HG03439 (cell line): ENCODE measurements around the gene CC2D1B.

Experiments
- ATAC-seq: cut with Tn5 transposase; IDR thresholded peaks from one replicate; pipeline ENCODE4 v1.9.1; 2021; ENCODE audit warnings: mild to moderate bottlenecking, moderate library complexity; ENCODE audit not compliant: unreplicated experiment

CC2D1B gene

DNA sequence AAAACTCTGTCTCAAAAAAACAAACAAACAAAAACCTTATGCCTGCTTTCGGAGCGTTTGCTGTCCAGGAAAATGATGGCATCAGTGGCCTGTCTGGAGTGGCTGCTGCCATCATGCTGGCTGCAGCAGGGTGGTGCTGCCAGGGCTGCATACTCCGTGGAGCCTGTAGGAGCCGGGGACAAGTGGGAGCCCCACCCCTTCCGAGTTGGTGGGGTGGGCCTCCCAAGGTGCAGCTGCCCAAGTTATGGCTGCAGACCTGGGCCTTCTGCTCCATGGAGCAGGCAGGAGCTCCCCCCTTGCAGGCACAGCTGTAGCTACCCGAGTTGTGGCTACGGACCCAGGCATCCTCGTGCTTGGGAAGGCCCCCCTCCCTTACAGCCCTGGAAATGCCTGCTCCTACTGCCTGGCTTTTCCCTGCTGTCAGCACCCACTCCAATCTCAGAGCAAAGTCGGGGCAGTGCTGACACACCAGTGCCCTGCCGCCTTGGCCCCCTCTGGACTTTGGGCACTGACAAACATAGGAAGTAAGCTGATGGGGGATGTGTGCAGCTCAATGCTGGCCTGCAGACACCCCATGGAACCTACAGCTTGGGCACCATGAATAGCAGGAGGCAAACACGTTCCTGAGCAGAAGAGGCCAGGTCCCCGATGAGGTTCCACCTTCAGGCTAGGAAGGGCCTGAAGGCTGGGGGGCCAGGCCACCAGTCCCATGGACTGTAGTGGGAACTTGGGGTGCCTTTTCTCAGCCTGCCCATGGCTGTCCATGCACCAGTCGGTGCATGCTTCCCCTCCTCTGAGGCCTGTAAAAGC lies 60.4 kb downstream of the CC2D1B start:
- ATAC-seq, result no peak
